K562 (cell line): ENCODE measurements around the gene P2RX1. TPM values are rescaled to one million over a fixed set of nuclear protein-coding genes. Genes with fewer than 3 reads are reported as not detected.
A peak's percentile ranks its signal among the peaks of the same experiment; 100 is the strongest.

Experiments used
- BDP1 ChIP-seq: IDR thresholded peaks from 3 replicates; pipeline ENCODE4 v1.6.1; 2011; ENCODE audit not compliant: insufficient read length, insufficient read depth
- CUX1 ChIP-seq: fragments of 200-800 bp; sonication (Bioruptor generic); IDR thresholded peaks from 2 replicates; pipeline ENCODE4 v1.6.1; 2016; ENCODE audit warnings: missing genetic modification characterization, missing compliant biosample characterization
- CXXC5 ChIP-seq: fragments of 250-450 bp; sonication (Bioruptor Pico); IDR thresholded peaks from 2 replicates; pipeline ENCODE4 v1.8.0; 2022; ENCODE audit warnings: inconsistent platforms, mild to moderate bottlenecking, moderate library complexity
- MGA ChIP-seq: fragments of 450-650 bp; IDR thresholded peaks from 2 replicates; pipeline ENCODE4 v1.6.1; 2016; ENCODE audit warnings: mild to moderate bottlenecking, moderate library complexity
- SLC30A9 ChIP-seq: fragments of 250-450 bp; sonication (Bioruptor Pico); IDR thresholded peaks from 2 replicates; pipeline ENCODE4 v1.8.0; 2022; ENCODE audit warnings: mild to moderate bottlenecking, moderate library complexity
- TARDBP ChIP-seq: fragments of 450-650 bp; IDR thresholded peaks from 2 replicates; pipeline ENCODE4 v1.6.1; 2016
- TEAD2 ChIP-seq: fragments of 450-650 bp; IDR thresholded peaks from 2 replicates; pipeline ENCODE4 v1.6.1; 2016; ENCODE audit warnings: missing genetic modification characterization, control low read depth, missing compliant biosample characterization
- TRIM28 ChIP-seq: fragments of 450-650 bp; IDR thresholded peaks from 2 replicates; pipeline ENCODE4 v1.6.1; 2017
- ZNF23 ChIP-seq: fragments of 250-450 bp; sonication (Bioruptor Pico); IDR thresholded peaks from 2 replicates; pipeline ENCODE4 v1.4.0; 2020; ENCODE audit warnings: mild to moderate bottlenecking
- ZNF655 ChIP-seq: fragments of 250-450 bp; sonication (Bioruptor Pico); IDR thresholded peaks from 2 replicates; pipeline ENCODE4 v1.5.0; 2021
- polyA plus RNA-seq, 8 experiments: library from polyadenylated mRNA; depleted of rRNA in 4 of 8; stranded (reverse) in 5 of 8; unstranded in 3 of 8; fragments of >200 nt; fragmentation: Nextera tagmentation in 2 of 8; fragmentation: Illumina TruSeq in 1 of 8; extraction: Ambion mirVana in 2 of 8; extraction: Trizol in 1 of 8; gene quantifications; 2 replicates each; pipeline versions ENCODE4 v1.2.1 to v1.2.3, GENCODE V29; 2011 to 2014; ENCODE audit warnings: inconsistent platforms in 1 of 8, missing spikeins in 1 of 8
- total RNA-seq, 7 experiments: library from RNA; depleted of rRNA in 6 of 7; stranded (reverse); fragments of >200 nt in 6 of 7; fragmentation: Illumina TruSeq in 2 of 7; extraction: Trizol in 2 of 7; gene quantifications; 2 replicates each; pipeline versions ENCODE4 v1.2.1 to v1.2.3, GENCODE V29; 2011 to 2021; ENCODE audit warnings: low replicate concordance in 1 of 7

The P2RX1 gene
- total and polyA plus RNA-seq, 9 of the 15 experiments (the other 6 are each of a cell fraction or from before 2014, with no cell fraction given): 0.27 to 20.3 (median 10.3) TPM

GRCh38 chr17:3965118-3965800, 49.0 kb upstream of the P2RX1 start (continued):
- no peak for TF ChIP-seq ZNF655 (CRISPR knock-in tag)
- no peak for TF ChIP-seq TEAD2 (tag)
- no peak for TF ChIP-seq BDP1
- TF ChIP-seq SLC30A9: no peak
- TF ChIP-seq TRIM28: no peak
- TF ChIP-seq CUX1 (CRISPR knock-in tag): no peak
- peak; percentile 35; the same call in 1 of the 2 replicates for TF ChIP-seq MGA
- TF ChIP-seq TARDBP: no peak
- TF ChIP-seq CXXC5 (CRISPR knock-in tag): peak; percentile 39; the same call in 1 of the 2 replicates
- TF ChIP-seq ZNF23 (CRISPR knock-in tag): no peak
